ENCODE measurements around the gene ABLIM1.
A peak's percentile ranks its signal among the peaks of the same experiment; 100 is the strongest.

GRCh38 chr10:114545071-114545470, 113.0 kb downstream of the ABLIM1 start:
- TF ChIP-seq CEBPB (IDR thresholded peaks at IDR 0.05) (no peak), YY1 (IDR thresholded peaks at IDR 0.05; ENCODE audit: low read depth) (no peak), TAF1 (IDR thresholded peaks at IDR 0.05; ENCODE audit: low read depth) (peak; percentile 18; the same call in 1 of the 2 replicates), USF1 (IDR thresholded peaks at IDR 0.05) (no peak), EP300 (IDR thresholded peaks at IDR 0.05; ENCODE audit: borderline replicate concordance) (no peak), EGR1 (IDR thresholded peaks at IDR 0.05) (no peak), FOXM1 (IDR thresholded peaks at IDR 0.05; ENCODE audit: borderline replicate concordance, low read depth) (no peak), CREB1 (IDR thresholded peaks at IDR 0.05; ENCODE audit: low read depth) (no peak), TEAD4 (IDR thresholded peaks at IDR 0.05) (no peak)
- TF ChIP-seq, protein P1, sequence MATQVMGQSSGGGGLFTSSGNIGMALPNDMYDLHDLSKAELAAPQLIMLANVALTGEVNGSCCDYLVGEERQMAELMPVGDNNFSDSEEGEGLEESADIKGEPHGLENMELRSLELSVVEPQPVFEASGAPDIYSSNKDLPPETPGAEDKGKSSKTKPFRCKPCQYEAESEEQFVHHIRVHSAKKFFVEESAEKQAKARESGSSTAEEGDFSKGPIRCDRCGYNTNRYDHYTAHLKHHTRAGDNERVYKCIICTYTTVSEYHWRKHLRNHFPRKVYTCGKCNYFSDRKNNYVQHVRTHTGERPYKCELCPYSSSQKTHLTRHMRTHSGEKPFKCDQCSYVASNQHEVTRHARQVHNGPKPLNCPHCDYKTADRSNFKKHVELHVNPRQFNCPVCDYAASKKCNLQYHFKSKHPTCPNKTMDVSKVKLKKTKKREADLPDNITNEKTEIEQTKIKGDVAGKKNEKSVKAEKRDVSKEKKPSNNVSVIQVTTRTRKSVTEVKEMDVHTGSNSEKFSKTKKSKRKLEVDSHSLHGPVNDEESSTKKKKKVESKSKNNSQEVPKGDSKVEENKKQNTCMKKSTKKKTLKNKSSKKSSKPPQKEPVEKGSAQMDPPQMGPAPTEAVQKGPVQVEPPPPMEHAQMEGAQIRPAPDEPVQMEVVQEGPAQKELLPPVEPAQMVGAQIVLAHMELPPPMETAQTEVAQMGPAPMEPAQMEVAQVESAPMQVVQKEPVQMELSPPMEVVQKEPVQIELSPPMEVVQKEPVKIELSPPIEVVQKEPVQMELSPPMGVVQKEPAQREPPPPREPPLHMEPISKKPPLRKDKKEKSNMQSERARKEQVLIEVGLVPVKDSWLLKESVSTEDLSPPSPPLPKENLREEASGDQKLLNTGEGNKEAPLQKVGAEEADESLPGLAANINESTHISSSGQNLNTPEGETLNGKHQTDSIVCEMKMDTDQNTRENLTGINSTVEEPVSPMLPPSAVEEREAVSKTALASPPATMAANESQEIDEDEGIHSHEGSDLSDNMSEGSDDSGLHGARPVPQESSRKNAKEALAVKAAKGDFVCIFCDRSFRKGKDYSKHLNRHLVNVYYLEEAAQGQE (IDR thresholded peaks at IDR 0.05; ENCODE audit: low read depth) = no peak
- TF ChIP-seq, protein P2, sequence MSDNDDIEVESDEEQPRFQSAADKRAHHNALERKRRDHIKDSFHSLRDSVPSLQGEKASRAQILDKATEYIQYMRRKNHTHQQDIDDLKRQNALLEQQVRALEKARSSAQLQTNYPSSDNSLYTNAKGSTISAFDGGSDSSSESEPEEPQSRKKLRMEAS (IDR thresholded peaks at IDR 0.05) = no peak

All from Ishikawa (cell line).